GM23338 (cell line): ENCODE results near the gene NFKBIA. TPM values are rescaled to one million over a fixed set of nuclear protein-coding genes. Genes with fewer than 3 reads are reported as not detected.

Experiments
- EZH2phosphoT487 ChIP-seq: fragments of 200-600 bp; sonication (generic); IDR thresholded peaks from one replicate; pipeline ENCODE4 v1.8.1; 2018; ENCODE audit warnings: antibody characterized with exemption; ENCODE audit not compliant: unreplicated experiment
- JUNB ChIP-seq: IDR thresholded peaks from one replicate; pipeline ENCODE4 v1.6.1; 2016; ENCODE audit warnings: antibody characterized with exemption; ENCODE audit not compliant: unreplicated experiment
- NANOG ChIP-seq: IDR thresholded peaks from 2 replicates; pipeline ENCODE4 v1.6.1; 2016; ENCODE audit warnings: antibody characterized with exemption, borderline replicate concordance
- POLR2AphosphoS5 ChIP-seq: IDR thresholded peaks from 2 replicates; pipeline ENCODE4 v1.6.1; 2016; ENCODE audit warnings: antibody characterized with exemption, low read depth
- STAT1 ChIP-seq: IDR thresholded peaks from one replicate; pipeline ENCODE4 v1.6.1; 2016; ENCODE audit warnings: antibody characterized with exemption; ENCODE audit not compliant: unreplicated experiment
- ZNF114 ChIP-seq: fragments of 250-450 bp; sonication (Bioruptor Pico); IDR thresholded peaks from 2 replicates; pipeline ENCODE4 v1.5.0; 2020; ENCODE audit warnings: mild to moderate bottlenecking, moderate library complexity
- ZNF331 ChIP-seq: fragments of 250-450 bp; sonication (Bioruptor Pico); IDR thresholded peaks from 2 replicates; pipeline ENCODE4 v1.5.0; 2020; ENCODE audit warnings: low read depth, mild to moderate bottlenecking, moderate library complexity
- polyA plus RNA-seq: library from polyadenylated mRNA; unstranded; fragments of >200 nt; fragmentation: Nextera tagmentation; extraction: Ambion mirVana; gene quantifications from 2 replicates; pipeline ENCODE4 v1.2.1, GENCODE V29; 2016
- total RNA-seq: library from RNA; depleted of rRNA; stranded (reverse); fragments of >200 nt; shearing (Covaris generic); gene quantifications from 2 replicates; pipeline ENCODE4 v1.2.3, GENCODE V29; 2014
- TF ChIP-seq, protein P1 (sequence below): fragments of 250-450 bp; sonication (Bioruptor Pico); IDR thresholded peaks from 2 replicates; pipeline ENCODE4 v1.5.0; 2020; ENCODE audit warnings: mild to moderate bottlenecking, moderate library complexity
- TF ChIP-seq, protein P2 (sequence below): IDR thresholded peaks from 2 replicates; pipeline ENCODE4 v1.6.1; 2016; ENCODE audit warnings: antibody characterized with exemption
- TF ChIP-seq, protein P3 (sequence below), 2 experiments: fragments of 200-600 bp in 1 of 2; sonication (generic) in 1 of 2; conservative IDR thresholded peaks; 2 replicates each; pipeline versions ENCODE4 v1.5.1 to v1.6.1; 2016 to 2017; ENCODE audit warnings: antibody characterized with exemption in 2 of 2, low read depth in 2 of 2, mild to moderate bottlenecking in 2 of 2, moderate library complexity in 1 of 2

NFKBIA gene
- total and polyA plus RNA-seq, 2 experiments from 2014 or later, result 33.4 to 41.3 TPM

DNA sequence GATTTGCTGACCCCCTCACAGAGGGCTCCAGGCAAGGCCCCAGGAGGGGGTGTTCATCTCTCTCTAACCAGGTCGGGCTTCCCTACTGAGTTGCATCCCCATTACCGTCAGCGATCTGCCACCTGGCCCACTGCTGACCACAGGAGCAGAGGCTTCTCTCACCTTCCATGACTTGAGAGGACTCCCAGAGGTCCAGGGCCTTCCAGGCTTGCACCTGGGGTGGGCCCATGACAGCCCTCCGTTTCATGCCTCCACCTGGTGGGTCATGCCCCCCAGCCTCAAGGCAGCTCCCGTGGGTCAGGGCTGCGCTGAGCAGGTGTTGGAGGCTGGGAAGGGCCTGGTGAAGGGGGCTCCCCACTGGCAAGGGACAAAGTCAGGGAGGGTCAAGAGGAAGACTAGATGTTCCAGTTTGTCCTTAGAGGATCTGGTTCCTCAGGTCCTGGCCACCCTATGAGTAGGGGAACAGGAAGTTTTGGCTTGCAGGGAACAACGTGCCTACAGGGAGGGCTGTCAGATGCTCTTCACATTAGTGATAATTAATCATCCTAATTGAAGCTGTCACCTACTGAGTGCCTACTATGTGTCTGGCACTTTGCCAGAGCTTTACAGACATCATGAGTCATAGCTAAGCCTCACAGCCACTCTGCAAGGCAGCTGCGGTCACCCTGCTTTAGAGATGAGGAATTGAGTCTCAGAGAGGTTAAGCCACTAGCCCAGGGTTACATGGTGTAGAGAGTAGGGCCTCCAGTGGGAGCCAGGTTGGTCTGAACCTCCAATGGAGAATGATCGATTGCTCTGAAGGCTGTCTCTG, 13.8 kb downstream of the NFKBIA start (continued):
- TF ChIP-seq, protein P1, sequence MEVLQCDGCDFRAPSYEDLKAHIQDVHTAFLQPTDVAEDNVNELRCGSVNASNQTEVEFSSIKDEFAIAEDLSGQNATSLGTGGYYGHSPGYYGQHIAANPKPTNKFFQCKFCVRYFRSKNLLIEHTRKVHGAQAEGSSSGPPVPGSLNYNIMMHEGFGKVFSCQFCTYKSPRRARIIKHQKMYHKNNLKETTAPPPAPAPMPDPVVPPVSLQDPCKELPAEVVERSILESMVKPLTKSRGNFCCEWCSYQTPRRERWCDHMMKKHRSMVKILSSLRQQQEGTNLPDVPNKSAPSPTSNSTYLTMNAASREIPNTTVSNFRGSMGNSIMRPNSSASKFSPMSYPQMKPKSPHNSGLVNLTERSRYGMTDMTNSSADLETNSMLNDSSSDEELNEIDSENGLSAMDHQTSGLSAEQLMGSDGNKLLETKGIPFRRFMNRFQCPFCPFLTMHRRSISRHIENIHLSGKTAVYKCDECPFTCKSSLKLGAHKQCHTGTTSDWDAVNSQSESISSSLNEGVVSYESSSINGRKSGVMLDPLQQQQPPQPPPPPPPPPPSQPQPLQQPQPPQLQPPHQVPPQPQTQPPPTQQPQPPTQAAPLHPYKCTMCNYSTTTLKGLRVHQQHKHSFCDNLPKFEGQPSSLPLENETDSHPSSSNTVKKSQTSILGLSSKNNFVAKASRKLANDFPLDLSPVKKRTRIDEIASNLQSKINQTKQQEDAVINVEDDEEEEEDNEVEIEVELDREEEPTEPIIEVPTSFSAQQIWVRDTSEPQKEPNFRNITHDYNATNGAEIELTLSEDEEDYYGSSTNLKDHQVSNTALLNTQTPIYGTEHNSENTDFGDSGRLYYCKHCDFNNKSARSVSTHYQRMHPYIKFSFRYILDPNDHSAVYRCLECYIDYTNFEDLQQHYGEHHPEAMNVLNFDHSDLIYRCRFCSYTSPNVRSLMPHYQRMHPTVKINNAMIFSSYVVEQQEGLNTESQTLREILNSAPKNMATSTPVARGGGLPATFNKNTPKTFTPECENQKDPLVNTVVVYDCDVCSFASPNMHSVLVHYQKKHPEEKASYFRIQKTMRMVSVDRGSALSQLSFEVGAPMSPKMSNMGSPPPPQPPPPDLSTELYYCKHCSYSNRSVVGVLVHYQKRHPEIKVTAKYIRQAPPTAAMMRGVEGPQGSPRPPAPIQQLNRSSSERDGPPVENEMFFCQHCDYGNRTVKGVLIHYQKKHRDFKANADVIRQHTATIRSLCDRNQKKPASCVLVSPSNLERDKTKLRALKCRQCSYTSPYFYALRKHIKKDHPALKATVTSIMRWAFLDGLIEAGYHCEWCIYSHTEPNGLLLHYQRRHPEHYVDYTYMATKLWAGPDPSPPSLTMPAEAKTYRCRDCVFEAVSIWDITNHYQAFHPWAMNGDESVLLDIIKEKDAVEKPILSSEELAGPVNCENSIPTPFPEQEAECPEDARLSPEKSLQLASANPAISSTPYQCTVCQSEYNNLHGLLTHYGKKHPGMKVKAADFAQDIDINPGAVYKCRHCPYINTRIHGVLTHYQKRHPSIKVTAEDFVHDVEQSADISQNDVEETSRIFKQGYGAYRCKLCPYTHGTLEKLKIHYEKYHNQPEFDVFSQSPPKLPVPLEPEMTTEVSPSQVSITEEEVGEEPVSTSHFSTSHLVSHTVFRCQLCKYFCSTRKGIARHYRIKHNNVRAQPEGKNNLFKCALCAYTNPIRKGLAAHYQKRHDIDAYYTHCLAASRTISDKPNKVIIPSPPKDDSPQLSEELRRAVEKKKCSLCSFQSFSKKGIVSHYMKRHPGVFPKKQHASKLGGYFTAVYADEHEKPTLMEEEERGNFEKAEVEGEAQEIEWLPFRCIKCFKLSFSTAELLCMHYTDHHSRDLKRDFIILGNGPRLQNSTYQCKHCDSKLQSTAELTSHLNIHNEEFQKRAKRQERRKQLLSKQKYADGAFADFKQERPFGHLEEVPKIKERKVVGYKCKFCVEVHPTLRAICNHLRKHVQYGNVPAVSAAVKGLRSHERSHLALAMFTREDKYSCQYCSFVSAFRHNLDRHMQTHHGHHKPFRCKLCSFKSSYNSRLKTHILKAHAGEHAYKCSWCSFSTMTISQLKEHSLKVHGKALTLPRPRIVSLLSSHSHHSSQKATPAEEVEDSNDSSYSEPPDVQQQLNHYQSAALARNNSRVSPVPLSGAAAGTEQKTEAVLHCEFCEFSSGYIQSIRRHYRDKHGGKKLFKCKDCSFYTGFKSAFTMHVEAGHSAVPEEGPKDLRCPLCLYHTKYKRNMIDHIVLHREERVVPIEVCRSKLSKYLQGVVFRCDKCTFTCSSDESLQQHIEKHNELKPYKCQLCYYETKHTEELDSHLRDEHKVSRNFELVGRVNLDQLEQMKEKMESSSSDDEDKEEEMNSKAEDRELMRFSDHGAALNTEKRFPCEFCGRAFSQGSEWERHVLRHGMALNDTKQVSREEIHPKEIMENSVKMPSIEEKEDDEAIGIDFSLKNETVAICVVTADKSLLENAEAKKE (CRISPR knock-in tag), result no peak
- no peak for TF ChIP-seq ZNF114 (CRISPR knock-in tag)
- no peak for TF ChIP-seq NANOG
- TF ChIP-seq ZNF331, result no peak
- TF ChIP-seq, protein P2, sequence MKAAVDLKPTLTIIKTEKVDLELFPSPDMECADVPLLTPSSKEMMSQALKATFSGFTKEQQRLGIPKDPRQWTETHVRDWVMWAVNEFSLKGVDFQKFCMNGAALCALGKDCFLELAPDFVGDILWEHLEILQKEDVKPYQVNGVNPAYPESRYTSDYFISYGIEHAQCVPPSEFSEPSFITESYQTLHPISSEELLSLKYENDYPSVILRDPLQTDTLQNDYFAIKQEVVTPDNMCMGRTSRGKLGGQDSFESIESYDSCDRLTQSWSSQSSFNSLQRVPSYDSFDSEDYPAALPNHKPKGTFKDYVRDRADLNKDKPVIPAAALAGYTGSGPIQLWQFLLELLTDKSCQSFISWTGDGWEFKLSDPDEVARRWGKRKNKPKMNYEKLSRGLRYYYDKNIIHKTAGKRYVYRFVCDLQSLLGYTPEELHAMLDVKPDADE, result no peak
- TF ChIP-seq, protein P3, sequence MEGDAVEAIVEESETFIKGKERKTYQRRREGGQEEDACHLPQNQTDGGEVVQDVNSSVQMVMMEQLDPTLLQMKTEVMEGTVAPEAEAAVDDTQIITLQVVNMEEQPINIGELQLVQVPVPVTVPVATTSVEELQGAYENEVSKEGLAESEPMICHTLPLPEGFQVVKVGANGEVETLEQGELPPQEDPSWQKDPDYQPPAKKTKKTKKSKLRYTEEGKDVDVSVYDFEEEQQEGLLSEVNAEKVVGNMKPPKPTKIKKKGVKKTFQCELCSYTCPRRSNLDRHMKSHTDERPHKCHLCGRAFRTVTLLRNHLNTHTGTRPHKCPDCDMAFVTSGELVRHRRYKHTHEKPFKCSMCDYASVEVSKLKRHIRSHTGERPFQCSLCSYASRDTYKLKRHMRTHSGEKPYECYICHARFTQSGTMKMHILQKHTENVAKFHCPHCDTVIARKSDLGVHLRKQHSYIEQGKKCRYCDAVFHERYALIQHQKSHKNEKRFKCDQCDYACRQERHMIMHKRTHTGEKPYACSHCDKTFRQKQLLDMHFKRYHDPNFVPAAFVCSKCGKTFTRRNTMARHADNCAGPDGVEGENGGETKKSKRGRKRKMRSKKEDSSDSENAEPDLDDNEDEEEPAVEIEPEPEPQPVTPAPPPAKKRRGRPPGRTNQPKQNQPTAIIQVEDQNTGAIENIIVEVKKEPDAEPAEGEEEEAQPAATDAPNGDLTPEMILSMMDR (conservative IDR thresholded peaks at IDR 0.05; ENCODE audit: low read depth in 2 of 2), result no peak
- no peak for TF ChIP-seq JUNB
- no peak for TF ChIP-seq POLR2AphosphoS5
- TF ChIP-seq STAT1, result no peak
- TF ChIP-seq EZH2phosphoT487, result no peak
